Activated B cell treated with CpG ODN at 0.5 μM for 24 hours (primary cell): Measurements from ENCODE around the gene NHLRC2. TPM values are rescaled to one million over a fixed set of nuclear protein-coding genes. Genes with fewer than 3 reads are reported as not detected.

ENCODE experiments used
- ATAC-seq: fragments of 200-7000 bp; cut with Tn5 transposase; one replicate; pipeline ENCODE4 v1.10.0; 2021; ENCODE audit warnings: low read depth, mild to moderate bottlenecking, moderate library complexity
- CTCF ChIA-PET: fragments of 350-600 bp; sonication (Branson Sonifier 250); formaldehyde crosslinking; loops from one replicate; lab custom pipeline; 2021; ENCODE audit warnings: antibody characterized with exemption; lab: Charles Lee
- POLR2A ChIA-PET: fragments of 350-600 bp; sonication (Branson Sonifier 250); formaldehyde crosslinking; loops from one replicate; lab custom pipeline; 2021; ENCODE audit warnings: antibody characterized with exemption; lab: Charles Lee
- DNase-seq: peaks from one replicate; pipeline ENCODE4 v3.0.0; 2022
- H3K27ac Mint-ChIP-seq: one replicate; pipeline ENCODE4 v1.8.0; 2020; ENCODE audit warnings: mixed read lengths
- H3K27me3 Mint-ChIP-seq: one replicate; pipeline ENCODE4 v1.8.0; 2021; ENCODE audit warnings: mixed read lengths
- H3K36me3 Mint-ChIP-seq: one replicate; pipeline ENCODE4 v1.8.0; 2021; ENCODE audit warnings: low read depth, mixed read lengths
- H3K4me1 Mint-ChIP-seq: one replicate; pipeline ENCODE4 v1.8.0; 2021; ENCODE audit warnings: mixed read lengths
- H3K4me3 Mint-ChIP-seq: one replicate; pipeline ENCODE4 v1.8.0; 2020; ENCODE audit warnings: mild to moderate bottlenecking, mixed read lengths
- H3K9me3 Mint-ChIP-seq: one replicate; pipeline ENCODE4 v1.8.0; 2020; ENCODE audit warnings: mixed read lengths
- CTCF ChIP-seq: fragments of 200-600 bp; IDR thresholded peaks from one replicate; pipeline ENCODE4 v1.8.0; 2022; ENCODE audit warnings: antibody characterized with exemption, mild to moderate bottlenecking
- intact Hi-C: fragments of 100-400 bp; cut with micrococcal nuclease; formaldehyde crosslinking; loops from one replicate; pipeline ENCODE4 v1.15.1; 2024
- total RNA-seq: library from RNA; stranded (reverse); gene quantifications from 2 replicates; pipeline ENCODE4 v1.2.3, GENCODE V29; 2022

Gene NHLRC2
- total RNA-seq, 1 donor from 2014 or later: 43.9 TPM

DNA sequence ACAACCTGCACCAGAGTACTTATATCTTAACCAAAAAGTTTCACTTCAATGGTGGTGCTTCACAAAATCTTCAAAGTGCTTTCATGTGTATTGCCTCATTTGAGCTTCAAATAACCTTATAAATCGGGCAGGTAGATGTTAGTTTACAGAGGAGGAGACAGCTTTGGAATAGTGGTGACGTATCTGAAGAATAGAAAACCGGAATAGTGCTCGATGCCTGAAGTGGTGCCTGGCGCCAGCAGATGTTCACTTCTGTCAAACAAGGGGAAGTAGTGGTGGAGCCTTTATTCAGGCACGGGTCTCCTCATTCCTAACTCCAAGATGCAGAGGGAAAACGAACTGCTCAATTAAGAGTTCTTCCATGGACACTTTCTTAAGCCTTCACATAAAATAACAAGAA is 58.1 kb downstream of the NHLRC2 start:
- Mint-ChIP-seq H3K36me3 (peaks cover 23% of the 10 kb centered on the region), H3K27me3 (no peaks in the 10 kb centered on the region), H3K9me3 (no peaks in the 10 kb centered on the region), H3K4me3 (no peak overlapping the region), H3K4me1 (no peaks in the 10 kb centered on the region), H3K27ac (no peak overlapping the region)
- TF ChIP-seq CTCF: no peak
- POLR2A ChIA-PET: no interaction called here
- intact Hi-C loops: no loop called here
- DNase-seq (no peak), ATAC-seq (no peak)
- CTCF ChIA-PET: interaction anchor here (0.9 to 1.7 kb wide), 2 partner anchors 113 to 190 kb away, joined by 3 to 7 read pairs; no protein-coding TSS in a partner anchor

DNA sequence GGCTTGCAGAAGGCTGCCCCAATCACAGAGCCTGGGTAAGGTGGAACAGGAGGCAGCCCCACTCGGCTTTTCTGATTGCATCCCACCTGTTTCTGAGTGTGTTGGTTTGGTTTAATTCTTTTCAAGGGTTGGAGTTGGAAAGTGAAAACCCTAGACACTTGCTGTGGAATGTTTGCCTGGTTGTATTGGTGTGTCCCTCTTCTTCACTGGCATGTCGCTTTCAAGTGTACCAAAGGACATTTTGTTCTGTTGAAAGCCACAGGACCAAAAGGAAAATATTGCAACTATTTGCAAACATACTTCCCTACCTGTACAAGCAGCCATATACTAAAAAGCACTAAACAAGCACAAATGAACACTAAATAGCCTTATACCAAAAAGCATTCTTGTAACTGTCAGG is 60.5 kb downstream of the NHLRC2 start:
- DNase-seq (no peak), ATAC-seq (no peak)
- POLR2A ChIA-PET: no interaction called here
- CTCF ChIA-PET: no interaction called here
- Mint-ChIP-seq H3K4me1 (no peaks in the 10 kb centered on the region), H3K27me3 (no peaks in the 10 kb centered on the region), H3K27ac (no peak overlapping the region), H3K9me3 (no peaks in the 10 kb centered on the region), H3K36me3 (peaks cover 17% of the 10 kb centered on the region), H3K4me3 (no peak overlapping the region)
- intact Hi-C loops: no loop called here
- TF ChIP-seq CTCF: no peak

- peaks cover 17% of the 10 kb centered on the region for H3K36me3 Mint-ChIP-seq
- no peaks in the 10 kb centered on the region for H3K4me1 Mint-ChIP-seq
- no peak overlapping the region for H3K4me3 Mint-ChIP-seq
- DNase-seq: no peak
- POLR2A ChIA-PET: interaction anchor here (0.5 kb wide), 1 partner anchor 310 kb away, joined by 3 read pairs; no protein-coding TSS in a partner anchor
- no peaks in the 10 kb centered on the region for H3K27me3 Mint-ChIP-seq
- intact Hi-C loops: no loop called here
- no peaks in the 10 kb centered on the region for H3K9me3 Mint-ChIP-seq
- ATAC-seq: no peak
- TF ChIP-seq CTCF: no peak
- CTCF ChIA-PET: no interaction called here
- H3K27ac Mint-ChIP-seq: no peak overlapping the region
These were observed 61.1 kb downstream of the NHLRC2 start for GRCh38 chr10:113915540-113915939.

- Mint-ChIP-seq H3K9me3 (no peaks in the 10 kb centered on the region), H3K27me3 (no peaks in the 10 kb centered on the region), H3K27ac (no peak overlapping the region), H3K4me3 (no peak overlapping the region), H3K4me1 (no peaks in the 10 kb centered on the region), H3K36me3 (peaks cover 16% of the 10 kb centered on the region)
- ChIA-PET CTCF (no interaction called here), POLR2A (no interaction called here)
- intact Hi-C loops: no loop called here
- DNase-seq (no peak), ATAC-seq (no peak)
- no peak for TF ChIP-seq CTCF
These were observed 61.6 kb downstream of the NHLRC2 start for GRCh38 chr10:113916053-113916452.

DNA sequence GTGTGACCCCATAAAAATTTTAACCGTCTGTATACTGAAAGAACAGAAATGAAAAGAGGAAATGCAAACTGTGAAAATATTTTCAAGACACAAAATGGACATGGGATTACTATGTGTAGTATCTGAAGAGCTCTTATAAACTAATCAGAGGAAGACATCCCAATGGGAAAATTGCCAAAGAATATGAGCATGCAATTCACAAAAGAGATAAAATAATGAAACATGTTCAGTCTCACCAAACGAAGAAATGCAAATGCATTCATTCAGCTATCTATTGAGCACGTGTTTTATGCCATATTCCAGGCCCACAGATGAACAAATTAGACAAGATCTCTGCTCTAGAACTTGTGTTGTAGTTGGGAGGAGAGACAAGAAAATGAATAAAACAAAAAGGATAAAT is 63.2 kb downstream of the NHLRC2 start:
- Mint-ChIP-seq H3K9me3 (no peaks in the 10 kb centered on the region), H3K27me3 (no peaks in the 10 kb centered on the region), H3K4me1 (no peaks in the 10 kb centered on the region), H3K36me3 (peaks cover 5% of the 10 kb centered on the region), H3K4me3 (no peak overlapping the region), H3K27ac (no peak overlapping the region)
- POLR2A ChIA-PET: no interaction called here
- intact Hi-C loops: no loop called here
- DNase-seq (no peak), ATAC-seq (no peak)
- TF ChIP-seq CTCF: no peak
- CTCF ChIA-PET: no interaction called here
